ENCODE data around the gene GMEB2.

GMEB2 gene

GRCh38 chr20:63558804-63559484 is 68.0 kb downstream of the GMEB2 start:
- no peak overlapping the region for H3K4me3 ChIP-seq (ENCODE audit: low read depth, low read length)
- TF ChIP-seq CTCF (IDR thresholded peaks at IDR 0.05; ENCODE audit: low read depth, low read length, missing control alignments): no peak
- DNase-seq (ENCODE audit: low read depth): no peak

- no peak for DNase-seq (ENCODE audit: low read depth)
- no peak overlapping the region for H3K4me3 ChIP-seq (ENCODE audit: low read depth, low read length)
- no peak for TF ChIP-seq CTCF (IDR thresholded peaks at IDR 0.05; ENCODE audit: low read depth, low read length, missing control alignments)
These were observed 69.4 kb downstream of the GMEB2 start for GRCh38 chr20:63557481-63557891.

- TF ChIP-seq CTCF (IDR thresholded peaks at IDR 0.05; ENCODE audit: low read depth, low read length, missing control alignments): no peak
- H3K4me3 ChIP-seq (ENCODE audit: low read depth, low read length): no peak overlapping the region
- no peak for DNase-seq (ENCODE audit: low read depth)
These were observed 69.9 kb downstream of the GMEB2 start for GRCh38 chr20:63556873-63557478.

GRCh38 chr20:63555661-63556381 is 71.1 kb downstream of the GMEB2 start:
- no peak for TF ChIP-seq CTCF (IDR thresholded peaks at IDR 0.05; ENCODE audit: low read depth, low read length, missing control alignments)
- no peak overlapping the region for H3K4me3 ChIP-seq (ENCODE audit: low read depth, low read length)
- DNase-seq (ENCODE audit: low read depth): no peak

- peak overlapping the region; percentile 30 for H3K4me3 ChIP-seq (ENCODE audit: low read depth, low read length)
- no peak for TF ChIP-seq CTCF (IDR thresholded peaks at IDR 0.05; ENCODE audit: low read depth, low read length, missing control alignments)
- no peak for DNase-seq (ENCODE audit: low read depth)
These were observed 72.3 kb downstream of the GMEB2 start for GRCh38 chr20:63554361-63555278.

GRCh38 chr20:63553933-63554290 is 73.0 kb downstream of the GMEB2 start, which contains the start of gene FNDC11:
Gene FNDC11, plus strand, starts transcription at chr20:63554159. Its CDS starts 1,505 bp downstream, at chr20:63555664.
- H3K4me3 ChIP-seq (ENCODE audit: low read depth, low read length): peak within 1 kb of the TSS; percentile 47

More at GRCh38 chr20:63553933-63554290, 73.0 kb downstream of the GMEB2 start, which contains the start of gene FNDC11:
- TF ChIP-seq CTCF (IDR thresholded peaks at IDR 0.05; ENCODE audit: low read depth, low read length, missing control alignments): no peak
- DNase-seq (ENCODE audit: low read depth): no peak
